ENCODE results near the gene PTH.

PTH gene

DNA sequence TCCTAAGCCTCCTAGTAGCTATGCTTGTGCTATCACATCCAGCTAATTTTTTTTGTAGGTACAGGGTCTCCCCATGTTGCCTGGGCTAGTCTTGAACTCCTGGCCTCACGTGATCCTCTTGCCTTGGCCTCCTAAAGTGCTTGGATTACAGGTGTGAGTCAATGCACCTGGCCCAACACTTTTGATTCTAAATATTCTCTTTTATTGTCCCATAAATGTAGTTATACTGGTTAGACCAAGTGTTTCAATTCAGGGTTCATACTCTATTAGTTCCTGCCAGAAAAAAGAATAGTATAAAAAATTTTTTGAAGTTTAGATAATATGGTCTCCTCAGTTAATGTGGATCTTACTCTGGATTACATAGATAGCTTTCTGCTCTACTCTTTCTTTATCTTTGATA, 6.7 kb upstream of the PTH start:
- H3K4me3 ChIP-seq (ENCODE audit: low read length, poor library complexity, severe bottlenecking) = no peak overlapping the region
- H3F3A ChIP-seq (ENCODE audit: low read depth) = no peaks in the 10 kb centered on the region
- H3K4me2 ChIP-seq (ENCODE audit: low read depth, low read length, poor library complexity, severe bottlenecking) = no peak overlapping the region
- H3K9me2 ChIP-seq (replicated peaks; ENCODE audit: low read depth, low read length) = no peaks in the 10 kb centered on the region
- H3K4me1 ChIP-seq (ENCODE audit: insufficient read depth, low read length, poor library complexity, severe bottlenecking) = no peaks in the 10 kb centered on the region
- TF ChIP-seq EZH2phosphoT487 (IDR thresholded peaks at IDR 0.05; ENCODE audit: borderline replicate concordance) = no peak
- TF ChIP-seq, protein P1, sequence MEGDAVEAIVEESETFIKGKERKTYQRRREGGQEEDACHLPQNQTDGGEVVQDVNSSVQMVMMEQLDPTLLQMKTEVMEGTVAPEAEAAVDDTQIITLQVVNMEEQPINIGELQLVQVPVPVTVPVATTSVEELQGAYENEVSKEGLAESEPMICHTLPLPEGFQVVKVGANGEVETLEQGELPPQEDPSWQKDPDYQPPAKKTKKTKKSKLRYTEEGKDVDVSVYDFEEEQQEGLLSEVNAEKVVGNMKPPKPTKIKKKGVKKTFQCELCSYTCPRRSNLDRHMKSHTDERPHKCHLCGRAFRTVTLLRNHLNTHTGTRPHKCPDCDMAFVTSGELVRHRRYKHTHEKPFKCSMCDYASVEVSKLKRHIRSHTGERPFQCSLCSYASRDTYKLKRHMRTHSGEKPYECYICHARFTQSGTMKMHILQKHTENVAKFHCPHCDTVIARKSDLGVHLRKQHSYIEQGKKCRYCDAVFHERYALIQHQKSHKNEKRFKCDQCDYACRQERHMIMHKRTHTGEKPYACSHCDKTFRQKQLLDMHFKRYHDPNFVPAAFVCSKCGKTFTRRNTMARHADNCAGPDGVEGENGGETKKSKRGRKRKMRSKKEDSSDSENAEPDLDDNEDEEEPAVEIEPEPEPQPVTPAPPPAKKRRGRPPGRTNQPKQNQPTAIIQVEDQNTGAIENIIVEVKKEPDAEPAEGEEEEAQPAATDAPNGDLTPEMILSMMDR (conservative IDR thresholded peaks at IDR 0.05; ENCODE audit: low read length) = no peak
- H2AFZ ChIP-seq (ENCODE audit: low read length) = no peak overlapping the region
- no peaks in the 10 kb centered on the region for H3K27me3 ChIP-seq (ENCODE audit: insufficient read depth, low read length, poor library complexity, severe bottlenecking)
- H3K9ac ChIP-seq (ENCODE audit: low read depth, low read length, poor library complexity, severe bottlenecking) = no peak overlapping the region
- H3K79me2 ChIP-seq (ENCODE audit: insufficient read depth, low read length) = no peaks in the 10 kb centered on the region
- no peaks in the 10 kb centered on the region for H3K9me3 ChIP-seq (ENCODE audit: insufficient read depth, low read depth, low read length)
- H3K36me3 ChIP-seq (ENCODE audit: insufficient read depth, low read length) = no peaks in the 10 kb centered on the region
- H4K20me1 ChIP-seq (ENCODE audit: insufficient read depth, low read length, poor library complexity, severe bottlenecking) = no peaks in the 10 kb centered on the region

DNA sequence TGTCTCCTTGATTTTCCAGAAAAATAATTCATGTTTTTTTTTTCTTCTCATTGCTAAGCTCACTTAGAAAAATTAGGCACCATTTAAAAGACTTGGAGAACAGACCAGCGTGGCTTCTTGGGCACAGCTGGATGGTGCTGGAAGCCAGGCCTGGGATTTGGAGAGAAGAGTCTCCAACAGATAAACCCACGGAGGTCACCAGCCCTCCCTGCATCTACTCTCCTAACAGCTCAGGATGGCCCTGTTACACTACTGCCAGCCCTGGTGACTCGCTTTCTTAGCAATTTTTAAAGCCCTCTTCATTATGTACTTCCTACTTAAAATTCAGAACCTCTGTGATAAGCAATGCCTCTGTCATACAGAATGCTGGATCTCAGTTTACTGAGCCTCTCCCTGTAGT, 1.7 kb downstream of the PTH start:
- H3K4me2 ChIP-seq (ENCODE audit: low read depth, low read length, poor library complexity, severe bottlenecking) = no peak overlapping the region
- no peaks in the 10 kb centered on the region for H3K79me2 ChIP-seq (ENCODE audit: insufficient read depth, low read length)
- H3K27me3 ChIP-seq (ENCODE audit: insufficient read depth, low read length, poor library complexity, severe bottlenecking) = no peaks in the 10 kb centered on the region
- no peaks in the 10 kb centered on the region for H3K9me3 ChIP-seq (ENCODE audit: insufficient read depth, low read depth, low read length)
- H3K36me3 ChIP-seq (ENCODE audit: insufficient read depth, low read length) = no peaks in the 10 kb centered on the region
- H3K4me1 ChIP-seq (ENCODE audit: insufficient read depth, low read length, poor library complexity, severe bottlenecking) = no peaks in the 10 kb centered on the region
- H3K4me3 ChIP-seq (ENCODE audit: low read length, poor library complexity, severe bottlenecking) = no peak overlapping the region
- no peak for TF ChIP-seq EZH2phosphoT487 (IDR thresholded peaks at IDR 0.05; ENCODE audit: borderline replicate concordance)
- TF ChIP-seq, protein P1 (conservative IDR thresholded peaks at IDR 0.05; ENCODE audit: low read length) = no peak
- no peaks in the 10 kb centered on the region for H3K9me2 ChIP-seq (replicated peaks; ENCODE audit: low read depth, low read length)
- no peak overlapping the region for H3K9ac ChIP-seq (ENCODE audit: low read depth, low read length, poor library complexity, severe bottlenecking)
- H2AFZ ChIP-seq (ENCODE audit: low read length) = no peak overlapping the region
- no peaks in the 10 kb centered on the region for H4K20me1 ChIP-seq (ENCODE audit: insufficient read depth, low read length, poor library complexity, severe bottlenecking)
- no peaks in the 10 kb centered on the region for H3F3A ChIP-seq (ENCODE audit: low read depth)

DNA sequence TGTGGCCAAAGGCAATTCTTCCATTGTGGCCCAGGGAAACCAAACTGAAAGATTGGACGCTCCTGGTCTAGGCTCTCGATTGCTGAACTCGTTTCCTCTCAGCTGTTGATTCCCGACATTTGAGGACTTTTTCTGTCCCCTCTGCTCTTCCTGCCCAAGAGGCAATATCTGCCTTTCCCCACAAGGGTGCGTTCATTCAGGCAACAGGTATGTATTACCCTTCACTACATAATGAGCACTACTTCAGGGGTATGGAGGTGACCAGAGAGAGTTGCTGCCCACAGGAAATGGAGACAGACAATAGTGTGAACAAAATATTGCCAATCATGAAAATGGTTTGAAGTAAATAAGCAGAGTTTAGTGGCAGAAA, 8.2 kb downstream of the PTH start:
- Histone ChIP-seq H3K4me1 (ENCODE audit: insufficient read depth, low read length, poor library complexity, severe bottlenecking) (peaks cover 12% of the 10 kb centered on the region), H4K20me1 (ENCODE audit: insufficient read depth, low read length, poor library complexity, severe bottlenecking) (no peaks in the 10 kb centered on the region), H2AFZ (ENCODE audit: low read length) (no peak overlapping the region), H3K36me3 (ENCODE audit: insufficient read depth, low read length) (no peaks in the 10 kb centered on the region), H3K9ac (ENCODE audit: low read depth, low read length, poor library complexity, severe bottlenecking) (no peak overlapping the region), H3F3A (ENCODE audit: low read depth) (no peaks in the 10 kb centered on the region), H3K27me3 (ENCODE audit: insufficient read depth, low read length, poor library complexity, severe bottlenecking) (no peaks in the 10 kb centered on the region), H3K9me2 (replicated peaks; ENCODE audit: low read depth, low read length) (no peaks in the 10 kb centered on the region), H3K4me3 (ENCODE audit: low read length, poor library complexity, severe bottlenecking) (no peak overlapping the region), H3K79me2 (ENCODE audit: insufficient read depth, low read length) (no peaks in the 10 kb centered on the region), H3K9me3 (ENCODE audit: insufficient read depth, low read depth, low read length) (no peaks in the 10 kb centered on the region), H3K4me2 (ENCODE audit: low read depth, low read length, poor library complexity, severe bottlenecking) (peak overlapping the region; percentile 15)
- no peak for TF ChIP-seq EZH2phosphoT487 (IDR thresholded peaks at IDR 0.05; ENCODE audit: borderline replicate concordance)
- TF ChIP-seq, protein P1 (conservative IDR thresholded peaks at IDR 0.05; ENCODE audit: low read length) = peak; percentile 34
